Measurements from ENCODE around the gene ELFN2.
A peak's percentile ranks its signal among the peaks of the same experiment; 100 is the strongest.
"Not testable (repeated sequence)": the region's sequence is repeated elsewhere in the genome, so short reads cannot be mapped to it uniquely, and the experiment has no call there.

ELFN2 gene

DNA sequence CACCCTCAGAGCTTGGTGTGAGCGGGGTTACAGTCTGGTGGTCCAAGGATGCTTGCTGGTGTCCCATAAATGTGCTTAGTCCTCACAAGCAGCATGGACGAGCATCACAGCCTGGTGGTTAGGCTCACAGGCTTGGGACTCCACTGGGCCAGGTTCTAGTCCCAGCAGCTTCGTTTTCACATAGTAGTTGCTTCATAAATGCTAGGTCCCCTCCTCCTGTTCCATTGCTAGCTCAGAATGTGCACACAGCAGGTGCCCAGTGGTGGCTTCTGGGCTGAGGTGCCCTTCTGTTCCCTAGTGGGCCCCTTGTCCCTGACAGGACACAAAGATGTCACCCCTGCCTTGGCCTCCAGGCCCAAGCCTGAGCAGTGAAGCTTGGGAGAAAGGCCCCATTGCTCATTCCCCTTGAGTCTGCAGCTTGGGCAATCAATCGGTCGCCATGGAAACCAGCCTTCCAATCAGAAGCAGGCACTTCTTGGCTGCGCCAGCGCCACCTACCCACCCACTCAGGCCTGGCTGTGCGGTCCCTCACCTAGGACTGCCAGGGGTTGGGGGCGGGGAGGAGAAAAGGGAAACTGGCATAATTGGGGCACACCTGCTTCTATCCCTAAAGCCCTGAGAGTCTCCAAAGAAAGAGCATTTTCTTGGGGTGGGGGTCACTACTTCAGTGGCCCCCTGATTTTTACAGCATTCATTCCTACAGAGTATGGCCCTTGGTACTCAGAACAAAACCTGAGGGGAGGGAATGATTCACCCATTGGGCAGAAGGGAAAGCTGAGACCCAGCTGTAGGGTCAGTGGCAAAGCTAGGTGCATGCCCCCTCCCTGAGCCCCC lies 96.9 kb downstream of the ELFN2 start:
- DNase-seq (ENCODE audit: extremely low read depth, insufficient read length) = peak; percentile 49
- TF ChIP-seq, protein P1, sequence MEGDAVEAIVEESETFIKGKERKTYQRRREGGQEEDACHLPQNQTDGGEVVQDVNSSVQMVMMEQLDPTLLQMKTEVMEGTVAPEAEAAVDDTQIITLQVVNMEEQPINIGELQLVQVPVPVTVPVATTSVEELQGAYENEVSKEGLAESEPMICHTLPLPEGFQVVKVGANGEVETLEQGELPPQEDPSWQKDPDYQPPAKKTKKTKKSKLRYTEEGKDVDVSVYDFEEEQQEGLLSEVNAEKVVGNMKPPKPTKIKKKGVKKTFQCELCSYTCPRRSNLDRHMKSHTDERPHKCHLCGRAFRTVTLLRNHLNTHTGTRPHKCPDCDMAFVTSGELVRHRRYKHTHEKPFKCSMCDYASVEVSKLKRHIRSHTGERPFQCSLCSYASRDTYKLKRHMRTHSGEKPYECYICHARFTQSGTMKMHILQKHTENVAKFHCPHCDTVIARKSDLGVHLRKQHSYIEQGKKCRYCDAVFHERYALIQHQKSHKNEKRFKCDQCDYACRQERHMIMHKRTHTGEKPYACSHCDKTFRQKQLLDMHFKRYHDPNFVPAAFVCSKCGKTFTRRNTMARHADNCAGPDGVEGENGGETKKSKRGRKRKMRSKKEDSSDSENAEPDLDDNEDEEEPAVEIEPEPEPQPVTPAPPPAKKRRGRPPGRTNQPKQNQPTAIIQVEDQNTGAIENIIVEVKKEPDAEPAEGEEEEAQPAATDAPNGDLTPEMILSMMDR (IDR thresholded peaks at IDR 0.05; ENCODE audit: insufficient read depth, low read length, poor library complexity, severe bottlenecking) = peak; percentile 43
- Histone ChIP-seq H3K27me3 (replicated peaks; ENCODE audit: control insufficient read depth, insufficient read depth, low read length) (peaks cover 7% of the 10 kb centered on the region), H3K4me3 (replicated peaks; ENCODE audit: low read depth, low read length) (no peak overlapping the region), H3K36me3 (ENCODE audit: control insufficient read depth, insufficient read depth, low read length) (no peaks in the 10 kb centered on the region)

DNA sequence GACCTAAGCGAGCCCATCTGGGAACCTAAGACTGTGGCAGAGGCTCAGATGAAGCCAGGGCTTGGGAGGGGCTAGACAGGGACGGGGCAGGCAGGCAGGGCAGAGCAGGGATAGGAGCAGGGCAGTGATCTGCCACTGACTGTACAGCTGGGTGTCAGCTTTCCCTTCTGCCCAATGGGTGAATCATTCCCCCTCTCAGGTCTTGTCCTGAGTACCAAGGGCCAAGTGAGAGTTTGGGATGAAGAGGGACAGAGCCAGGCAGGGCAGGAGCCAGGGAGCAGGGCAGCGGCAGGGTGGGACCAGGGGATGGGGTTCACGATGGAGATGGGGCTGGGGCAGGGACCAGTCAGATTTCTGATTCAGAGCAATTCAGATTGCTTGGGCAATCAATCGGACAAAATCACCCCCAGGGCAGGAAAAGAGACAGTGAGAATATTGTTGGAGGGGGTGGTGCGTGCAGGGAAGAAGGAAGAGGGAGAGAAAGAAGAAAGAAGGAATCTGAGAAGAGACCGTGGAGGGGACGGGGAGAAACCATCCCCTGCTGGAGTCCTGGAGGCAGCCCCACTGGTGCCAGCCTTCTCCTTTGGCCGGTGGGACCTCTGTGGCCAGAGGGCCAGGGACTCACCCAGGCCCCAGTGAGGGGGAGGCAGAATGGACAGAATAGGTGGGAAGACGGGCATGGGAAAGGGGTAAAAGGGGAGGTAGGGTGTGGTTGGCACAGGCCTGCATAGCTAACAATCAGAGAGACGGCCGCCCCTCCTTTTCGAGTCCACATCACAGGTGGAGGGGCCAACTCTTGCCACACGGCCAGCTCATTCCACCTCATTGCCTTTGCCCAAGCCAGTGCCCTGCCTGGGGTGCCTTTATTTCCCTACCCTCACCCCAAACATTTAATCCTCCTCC lies 97.8 kb downstream of the ELFN2 start:
- TF ChIP-seq, protein P1 (IDR thresholded peaks at IDR 0.05; ENCODE audit: insufficient read depth, low read length, poor library complexity, severe bottlenecking) = no peak
- no peak overlapping the region for H3K4me3 ChIP-seq (replicated peaks; ENCODE audit: low read depth, low read length)
- no peaks in the 10 kb centered on the region for H3K36me3 ChIP-seq (ENCODE audit: control insufficient read depth, insufficient read depth, low read length)
- H3K27me3 ChIP-seq (replicated peaks; ENCODE audit: control insufficient read depth, insufficient read depth, low read length) = peaks cover 4% of the 10 kb centered on the region
- no peak for DNase-seq (ENCODE audit: extremely low read depth, insufficient read length)

DNA sequence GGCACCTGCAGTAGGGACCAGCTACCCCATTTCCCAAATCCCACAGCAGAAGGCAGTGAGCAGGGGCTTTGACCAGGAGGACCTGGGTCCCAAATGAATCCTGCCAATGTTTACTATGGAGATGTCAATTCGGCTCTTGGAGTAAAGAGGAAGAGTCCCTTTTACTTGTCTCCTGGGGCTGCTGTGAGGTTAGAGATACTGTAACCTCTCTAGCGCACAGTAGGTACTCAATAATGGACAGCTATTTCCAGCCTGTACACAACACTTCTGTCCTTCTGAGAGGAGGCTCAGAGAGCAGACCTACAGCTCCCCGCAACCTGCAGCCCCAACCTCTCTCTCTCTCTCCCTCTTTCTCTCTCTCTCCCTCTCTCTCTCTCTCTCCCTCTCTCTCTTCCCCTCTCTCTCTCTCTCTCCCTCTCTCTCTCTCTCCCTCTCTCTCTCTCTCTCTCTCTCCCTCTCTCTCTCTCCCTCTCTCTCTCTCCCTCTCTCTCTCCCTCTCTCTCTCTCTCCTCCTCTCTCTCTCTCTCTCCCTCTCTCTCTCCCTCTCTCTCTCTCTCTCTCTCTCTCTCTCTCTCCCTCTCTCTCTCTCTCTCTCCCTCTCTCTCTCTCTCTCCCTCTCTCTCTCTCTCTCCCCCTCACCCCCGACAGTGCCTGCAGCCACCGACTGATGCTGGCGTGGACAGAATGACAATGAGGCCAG lies 98.6 kb downstream of the ELFN2 start:
- not testable (repeated sequence) for H3K4me3 ChIP-seq (replicated peaks; ENCODE audit: low read depth, low read length); H3K27me3 ChIP-seq (replicated peaks; ENCODE audit: control insufficient read depth, insufficient read depth, low read length); DNase-seq (ENCODE audit: extremely low read depth, insufficient read length); H3K36me3 ChIP-seq (ENCODE audit: control insufficient read depth, insufficient read depth, low read length)

DNA sequence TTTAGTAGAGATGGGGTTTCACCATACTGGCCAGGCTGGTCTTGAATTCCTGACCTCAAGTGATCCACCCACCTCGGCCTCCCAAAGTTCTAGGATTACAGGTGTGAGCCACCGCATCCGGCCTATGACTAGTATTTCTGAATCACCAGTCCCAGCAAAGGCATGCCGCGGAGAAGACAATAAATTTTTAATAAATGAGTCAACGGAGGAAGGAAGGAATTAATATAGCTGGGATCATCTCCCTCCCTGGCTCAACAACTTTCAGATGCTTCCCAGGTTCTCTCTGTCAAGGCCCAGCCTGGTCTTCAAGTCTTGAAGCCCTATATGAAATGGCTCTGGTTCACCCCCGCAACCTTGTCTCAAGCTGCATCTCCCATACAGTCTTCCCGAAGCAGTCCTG lies 99.3 kb downstream of the ELFN2 start:
- Histone ChIP-seq H3K27me3 (replicated peaks; ENCODE audit: control insufficient read depth, insufficient read depth, low read length) (peaks cover 4% of the 10 kb centered on the region), H3K4me3 (replicated peaks; ENCODE audit: low read depth, low read length) (no peak overlapping the region), H3K36me3 (ENCODE audit: control insufficient read depth, insufficient read depth, low read length) (no peaks in the 10 kb centered on the region)
- DNase-seq (ENCODE audit: extremely low read depth, insufficient read length) = no peak
- TF ChIP-seq, protein P1 (IDR thresholded peaks at IDR 0.05; ENCODE audit: insufficient read depth, low read length, poor library complexity, severe bottlenecking) = no peak

DNA sequence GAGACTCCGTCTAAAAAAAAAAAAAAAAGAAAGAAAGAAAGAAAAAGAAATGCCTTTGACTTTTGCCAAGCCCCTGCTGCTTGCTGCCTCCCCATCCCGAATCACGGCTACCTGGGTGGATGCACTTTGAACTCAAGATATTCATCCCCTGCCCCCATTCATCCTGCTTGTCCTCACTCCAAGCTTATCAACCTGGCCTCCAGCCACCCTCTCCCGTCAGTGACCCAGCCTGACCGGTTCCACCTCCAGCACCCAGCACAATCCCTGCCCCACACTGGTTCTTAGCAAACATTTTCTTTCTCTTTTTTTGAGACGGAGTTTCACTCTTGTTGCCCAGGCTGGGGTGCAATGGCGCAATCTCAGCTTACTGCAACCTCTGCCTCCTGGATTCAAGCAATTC lies 100.6 kb downstream of the ELFN2 start:
- Histone ChIP-seq H3K36me3 (ENCODE audit: control insufficient read depth, insufficient read depth, low read length) (no peaks in the 10 kb centered on the region), H3K4me3 (replicated peaks; ENCODE audit: low read depth, low read length) (no peak overlapping the region), H3K27me3 (replicated peaks; ENCODE audit: control insufficient read depth, insufficient read depth, low read length) (peaks cover 2% of the 10 kb centered on the region)
- TF ChIP-seq, protein P1 (IDR thresholded peaks at IDR 0.05; ENCODE audit: insufficient read depth, low read length, poor library complexity, severe bottlenecking) = no peak
- DNase-seq (ENCODE audit: extremely low read depth, insufficient read length) = no peak

Data from GM06990 (cell line).